Hepatic stellate cell (primary cell): ENCODE data around the gene TRAF3IP3.
A peak's percentile ranks its signal among the peaks of the same experiment; 100 is the strongest.

Source experiments
- DNase-seq: peaks from one replicate; pipeline ENCODE4 v3.0.0; 2011; ENCODE audit warnings: low spot score

TRAF3IP3 gene

GRCh38 chr1:209829716-209830115 is 73.9 kb downstream of the TRAF3IP3 start:
- no peak for DNase-seq

DNA sequence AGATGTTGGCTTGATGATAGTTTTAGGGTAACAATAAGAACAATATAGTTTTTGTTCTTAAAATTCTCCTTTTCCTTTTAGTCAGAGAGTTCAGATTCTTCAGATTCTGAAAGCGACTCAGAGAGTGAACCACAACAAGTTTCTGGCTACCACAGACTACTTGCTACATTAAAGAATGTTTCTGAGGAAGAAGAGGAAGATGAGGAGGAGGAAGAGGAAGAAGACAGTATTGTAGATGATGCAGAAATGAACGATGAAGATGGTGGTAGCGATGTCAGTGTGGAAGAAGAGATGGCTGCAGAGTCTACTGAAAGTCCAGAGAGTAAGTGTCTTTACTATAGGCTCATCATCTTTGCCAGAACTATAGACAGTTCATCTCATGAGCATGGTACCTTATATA is 74.9 kb downstream of the TRAF3IP3 start:
- DNase-seq, result no peak

DNA sequence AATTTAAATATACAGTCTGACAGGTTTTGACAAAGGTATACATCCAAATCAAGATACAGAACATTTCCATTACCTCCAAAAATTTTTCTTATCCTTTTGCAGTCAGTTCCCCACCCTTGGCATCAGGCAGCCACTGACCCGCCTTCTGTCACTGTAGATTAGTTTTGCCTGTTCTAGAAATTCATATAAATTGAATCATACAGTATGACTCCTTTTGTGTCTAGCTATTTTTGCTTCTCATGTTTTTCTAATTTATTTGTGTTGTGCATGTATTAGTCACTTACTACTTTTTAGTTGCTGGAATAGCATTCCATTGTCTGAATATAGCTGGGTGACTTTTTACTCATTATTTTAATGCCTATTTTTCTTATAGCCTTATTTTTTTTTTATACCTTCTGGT is 75.8 kb downstream of the TRAF3IP3 start:
- DNase-seq, result peak; percentile 39
